Loucy (cell line): ENCODE measurements around the gene MEIOSIN.

Experiments
- H2AFZ ChIP-seq: fragments of 200-600 bp; sonication (generic); 2 replicates; pipeline ENCODE4 v1.6.0; 2016; ENCODE audit warnings: antibody characterized with exemption, mild to moderate bottlenecking, low read length, moderate library complexity
- H3F3A ChIP-seq: fragments of 200-600 bp; 2 replicates; pipeline ENCODE4 v1.6.0; 2016; ENCODE audit warnings: antibody characterized with exemption, low read depth, mild to moderate bottlenecking
- H3K27me3 ChIP-seq: fragments of 200-600 bp; sonication (generic); 2 replicates; pipeline ENCODE4 v1.6.1; 2014; ENCODE audit warnings: low read length, mild to moderate bottlenecking; ENCODE audit not compliant: insufficient read depth, poor library complexity, severe bottlenecking
- H3K36me3 ChIP-seq: fragments of 200-600 bp; sonication (generic); 2 replicates; pipeline ENCODE4 v1.6.1; 2016; ENCODE audit warnings: low read length; ENCODE audit not compliant: insufficient read depth
- H3K4me1 ChIP-seq: fragments of 200-600 bp; sonication (generic); 2 replicates; pipeline ENCODE4 v1.5.1; 2014; ENCODE audit warnings: low read length, mild to moderate bottlenecking; ENCODE audit not compliant: insufficient read depth, poor library complexity, severe bottlenecking
- H3K4me2 ChIP-seq: fragments of 200-600 bp; sonication (generic); 2 replicates; pipeline ENCODE4 v1.6.0; 2014; ENCODE audit warnings: antibody characterized with exemption, low read length, low read depth, mild to moderate bottlenecking; ENCODE audit not compliant: poor library complexity, severe bottlenecking
- H3K4me3 ChIP-seq: fragments of 200-600 bp; sonication (generic); 2 replicates; pipeline ENCODE4 v1.5.1; 2014; ENCODE audit warnings: low read length, mild to moderate bottlenecking, mixed read lengths; ENCODE audit not compliant: poor library complexity, severe bottlenecking
- H3K79me2 ChIP-seq: fragments of 200-600 bp; sonication (generic); 2 replicates; pipeline ENCODE4 v1.6.1; 2014; ENCODE audit warnings: low read length; ENCODE audit not compliant: insufficient read depth
- H3K9ac ChIP-seq: fragments of 200-600 bp; sonication (generic); 2 replicates; pipeline ENCODE4 v1.6.0; 2014; ENCODE audit warnings: mild to moderate bottlenecking, low read depth, low read length, moderate library complexity; ENCODE audit not compliant: poor library complexity, severe bottlenecking
- H3K9me2 ChIP-seq: fragments of 200-600 bp; sonication (generic); replicated peaks from 2 replicates; pipeline ENCODE4 v1.6.1; 2016; ENCODE audit warnings: low read depth, low read length, mixed read lengths
- H3K9me3 ChIP-seq: fragments of 200-600 bp; sonication (generic); 2 replicates; pipeline ENCODE4 v1.6.1; 2014; ENCODE audit warnings: mild to moderate bottlenecking, antibody characterized with exemption, low read length, low read depth; ENCODE audit not compliant: insufficient read depth
- H4K20me1 ChIP-seq: fragments of 200-600 bp; sonication (generic); 2 replicates; pipeline ENCODE4 v1.6.0; 2014; ENCODE audit warnings: antibody characterized with exemption, low read length, mild to moderate bottlenecking; ENCODE audit not compliant: insufficient read depth, poor library complexity, severe bottlenecking
- EZH2phosphoT487 ChIP-seq: fragments of 200-600 bp; IDR thresholded peaks from 2 replicates; pipeline ENCODE4 v1.6.1; 2018; ENCODE audit warnings: antibody characterized with exemption, mild to moderate bottlenecking, moderate library complexity, borderline replicate concordance
- TF ChIP-seq, protein P1 (sequence below): fragments of 200-600 bp; sonication (generic); conservative IDR thresholded peaks from 2 replicates; pipeline ENCODE4 v1.5.1; 2014; ENCODE audit warnings: mild to moderate bottlenecking, antibody characterized with exemption, low read length

MEIOSIN gene

DNA sequence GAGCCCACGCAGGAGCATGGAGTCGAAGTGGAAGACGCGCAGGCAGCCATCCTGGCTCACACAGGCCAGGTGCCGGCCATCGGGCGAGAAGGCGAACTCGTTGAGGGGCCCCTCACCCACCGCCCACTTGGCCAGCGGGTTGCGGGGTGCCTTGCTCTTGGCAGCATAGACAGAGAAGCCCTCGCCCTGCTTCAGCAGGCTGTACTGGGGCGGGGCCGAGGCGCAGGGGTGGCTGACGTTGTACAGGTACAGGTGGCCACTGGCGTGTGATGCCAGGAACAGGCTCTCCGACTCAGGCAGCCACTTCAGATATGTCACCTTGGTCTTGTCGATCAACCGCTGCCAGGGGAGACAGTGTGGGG is 53.3 kb downstream of the MEIOSIN start:
- Histone ChIP-seq H3K9me2 (no peaks in the 10 kb centered on the region), H4K20me1 (peaks cover 40% of the 10 kb centered on the region), H3K9ac (no peak overlapping the region), H3K9me3 (no peaks in the 10 kb centered on the region), H3K36me3 (peaks cover 5% of the 10 kb centered on the region; the same call in 1 of the 2 replicates), H3F3A (peaks cover 4% of the 10 kb centered on the region; the same call in 1 of the 2 replicates), H3K4me3 (no peak overlapping the region), H2AFZ (no peak overlapping the region), H3K4me1 (peaks cover 10% of the 10 kb centered on the region), H3K4me2 (no peak overlapping the region), H3K79me2 (no peaks in the 10 kb centered on the region), H3K27me3 (no peaks in the 10 kb centered on the region)
- TF ChIP-seq, protein P1, sequence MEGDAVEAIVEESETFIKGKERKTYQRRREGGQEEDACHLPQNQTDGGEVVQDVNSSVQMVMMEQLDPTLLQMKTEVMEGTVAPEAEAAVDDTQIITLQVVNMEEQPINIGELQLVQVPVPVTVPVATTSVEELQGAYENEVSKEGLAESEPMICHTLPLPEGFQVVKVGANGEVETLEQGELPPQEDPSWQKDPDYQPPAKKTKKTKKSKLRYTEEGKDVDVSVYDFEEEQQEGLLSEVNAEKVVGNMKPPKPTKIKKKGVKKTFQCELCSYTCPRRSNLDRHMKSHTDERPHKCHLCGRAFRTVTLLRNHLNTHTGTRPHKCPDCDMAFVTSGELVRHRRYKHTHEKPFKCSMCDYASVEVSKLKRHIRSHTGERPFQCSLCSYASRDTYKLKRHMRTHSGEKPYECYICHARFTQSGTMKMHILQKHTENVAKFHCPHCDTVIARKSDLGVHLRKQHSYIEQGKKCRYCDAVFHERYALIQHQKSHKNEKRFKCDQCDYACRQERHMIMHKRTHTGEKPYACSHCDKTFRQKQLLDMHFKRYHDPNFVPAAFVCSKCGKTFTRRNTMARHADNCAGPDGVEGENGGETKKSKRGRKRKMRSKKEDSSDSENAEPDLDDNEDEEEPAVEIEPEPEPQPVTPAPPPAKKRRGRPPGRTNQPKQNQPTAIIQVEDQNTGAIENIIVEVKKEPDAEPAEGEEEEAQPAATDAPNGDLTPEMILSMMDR = no peak
- TF ChIP-seq EZH2phosphoT487 = no peak

GRCh38 chr19:45789035-45789786 is 56.0 kb downstream of the MEIOSIN start:
- no peaks in the 10 kb centered on the region for H3K9me3 ChIP-seq
- H4K20me1 ChIP-seq = peaks cover 40% of the 10 kb centered on the region
- H3K27me3 ChIP-seq = no peaks in the 10 kb centered on the region
- peaks cover 5% of the 10 kb centered on the region; the same call in 1 of the 2 replicates for H3K36me3 ChIP-seq
- H3K4me2 ChIP-seq = no peak overlapping the region
- 0 out of 2 replicates have a peak, but pooled peaks cover 4% of the 10 kb centered on the region for H3K79me2 ChIP-seq
- no peak overlapping the region for H3K4me3 ChIP-seq
- H2AFZ ChIP-seq = no peak overlapping the region
- TF ChIP-seq EZH2phosphoT487 = no peak
- TF ChIP-seq, protein P1 = no peak
- H3K4me1 ChIP-seq = peaks cover 22% of the 10 kb centered on the region
- H3K9ac ChIP-seq = no peak overlapping the region
- H3K9me2 ChIP-seq = no peaks in the 10 kb centered on the region
- H3F3A ChIP-seq = peaks cover 4% of the 10 kb centered on the region; the same call in 1 of the 2 replicates

DNA sequence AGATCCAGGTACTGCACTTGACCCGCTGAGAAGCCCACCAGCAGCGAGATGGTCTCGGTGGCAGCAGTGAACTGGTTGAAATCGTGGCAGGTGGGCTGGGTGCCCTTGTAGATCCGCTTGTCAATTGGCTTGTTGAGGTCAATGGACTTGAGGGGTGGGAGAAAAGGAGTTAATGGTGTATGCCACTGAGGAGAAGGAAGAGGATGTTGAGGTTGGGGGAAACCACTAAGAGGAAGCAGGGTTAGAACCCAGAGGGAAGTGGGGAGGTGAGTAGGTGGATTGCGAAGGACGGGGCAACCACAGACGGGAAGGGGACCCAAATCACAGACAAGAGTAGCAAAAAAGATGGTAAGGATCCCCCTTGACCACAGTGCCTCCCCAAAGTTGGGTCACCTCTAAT is 57.7 kb downstream of the MEIOSIN start:
- Histone ChIP-seq H3K4me3 (peak overlapping the region; percentile 79), H3K9me3 (no peaks in the 10 kb centered on the region), H2AFZ (no peak overlapping the region), H4K20me1 (peaks cover 36% of the 10 kb centered on the region), H3K4me2 (peak overlapping the region; percentile 93), H3K79me2 (0 out of 2 replicates have a peak, but pooled peaks cover 4% of the 10 kb centered on the region), H3K4me1 (peaks cover 22% of the 10 kb centered on the region), H3K9ac (no peak overlapping the region), H3K9me2 (no peaks in the 10 kb centered on the region), H3K36me3 (peaks cover 5% of the 10 kb centered on the region; the same call in 1 of the 2 replicates), H3K27me3 (no peaks in the 10 kb centered on the region), H3F3A (peaks cover 4% of the 10 kb centered on the region; the same call in 1 of the 2 replicates)
- TF ChIP-seq, protein P1 = no peak
- peak; percentile 79 for TF ChIP-seq EZH2phosphoT487
